IPS-20b (cell line): ENCODE results near the gene MPZL3.
A peak's percentile ranks its signal among the peaks of the same experiment; 100 is the strongest.

Experiments
- H3K27ac ChIP-seq: one replicate; pipeline ENCODE4 v1.5.1; 2013; ENCODE audit warnings: low read length
- H3K27me3 ChIP-seq: 2 replicates; pipeline ENCODE4 v1.6.1; 2013; ENCODE audit warnings: mild to moderate bottlenecking, low read length, inconsistent platforms; ENCODE audit not compliant: insufficient read depth
- H3K36me3 ChIP-seq: 2 replicates; pipeline ENCODE4 v1.6.1; 2013; ENCODE audit warnings: low read depth, mild to moderate bottlenecking, inconsistent platforms, low read length, moderate library complexity; ENCODE audit not compliant: insufficient read depth
- H3K4me1 ChIP-seq: 2 replicates; pipeline ENCODE4 v1.6.1; 2013; ENCODE audit warnings: mild to moderate bottlenecking, control low read depth, inconsistent platforms, low read length, moderate library complexity; ENCODE audit not compliant: insufficient read depth
- H3K4me3 ChIP-seq: 2 replicates; pipeline ENCODE4 v1.5.1; 2013; ENCODE audit warnings: mild to moderate bottlenecking, low read length, inconsistent platforms
- H3K9ac ChIP-seq: 2 replicates; pipeline ENCODE4 v1.6.1; 2013; ENCODE audit warnings: low read depth, mild to moderate bottlenecking, inconsistent platforms, low read length, moderate library complexity
- H3K9me3 ChIP-seq: 2 replicates; pipeline ENCODE4 v1.6.1; 2013; ENCODE audit warnings: mild to moderate bottlenecking, low read depth, low read length, inconsistent platforms; ENCODE audit not compliant: insufficient read depth

MPZL3 gene

DNA sequence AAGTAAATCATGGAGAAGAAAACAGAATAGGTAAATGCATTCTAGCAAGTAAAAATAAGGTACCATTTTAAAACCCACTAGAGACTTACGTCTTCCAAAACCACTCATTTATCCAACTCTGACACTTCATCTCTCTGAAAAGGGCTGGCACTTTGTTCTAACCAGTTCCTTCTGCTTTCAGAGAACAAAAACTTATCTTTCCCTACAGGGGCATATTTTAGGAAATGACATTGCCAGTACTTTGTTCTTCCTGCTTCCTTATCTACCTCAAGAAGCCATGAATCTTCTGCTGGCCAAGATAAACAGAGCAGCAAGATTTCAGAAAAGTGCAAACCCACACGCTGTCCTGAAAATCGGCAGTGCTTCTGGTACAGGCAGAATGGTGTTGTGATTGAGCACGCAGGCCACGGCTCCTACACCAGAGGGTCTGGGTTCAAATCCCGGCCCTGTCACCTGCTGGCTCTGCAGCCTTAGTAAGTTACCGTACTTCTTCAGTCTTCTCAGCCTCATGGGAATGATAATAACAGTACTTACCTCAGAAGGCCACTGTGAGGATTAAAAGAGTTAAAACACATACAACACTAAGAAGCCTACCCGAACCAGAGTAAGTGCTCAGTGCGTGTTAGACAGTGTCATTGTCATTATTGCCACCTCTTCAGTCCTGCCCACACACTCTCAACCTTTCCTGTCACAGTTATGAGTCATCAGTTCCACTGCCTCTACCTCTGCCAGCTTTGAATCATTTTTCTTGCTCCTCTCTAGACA, 11.0 kb downstream of the MPZL3 start:
- no peak overlapping the region for H3K9ac ChIP-seq

DNA sequence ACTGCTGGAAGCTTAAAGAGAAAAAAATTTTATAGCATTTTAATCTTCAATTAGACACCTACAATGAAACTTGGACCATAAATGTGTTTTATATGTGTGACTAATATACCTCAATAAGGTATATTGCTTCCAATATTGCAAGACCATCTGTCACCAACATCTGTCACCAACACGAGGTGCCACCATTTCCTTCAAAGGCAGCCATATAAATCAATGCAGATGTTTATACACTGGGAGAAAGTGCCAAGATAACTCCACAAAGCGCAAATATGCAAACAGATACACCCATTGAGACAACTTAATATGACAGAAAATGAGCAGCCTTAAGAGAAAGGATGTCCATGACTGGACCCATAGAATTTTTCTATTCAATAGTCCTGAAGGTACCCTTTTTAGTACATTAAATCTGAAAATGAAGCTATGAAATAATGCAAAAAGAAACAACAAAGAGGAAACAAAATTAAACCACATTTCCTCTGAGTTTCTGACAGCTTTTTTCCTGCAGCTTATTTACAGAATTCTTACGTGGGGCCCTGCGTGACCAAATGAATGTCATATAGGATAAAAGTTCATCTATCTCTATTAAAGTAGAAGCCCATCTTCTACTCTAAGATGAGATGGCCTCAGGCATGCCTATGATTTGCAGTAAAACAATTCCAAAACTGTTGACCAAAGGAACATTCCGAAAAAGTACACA, 12.5 kb downstream of the MPZL3 start:
- no peaks in the 10 kb centered on the region for H3K36me3 ChIP-seq
- H3K4me3 ChIP-seq: no peak overlapping the region
- peaks cover 15% of the 10 kb centered on the region for H3K4me1 ChIP-seq
- no peak overlapping the region for H3K27ac ChIP-seq
- H3K27me3 ChIP-seq: no peaks in the 10 kb centered on the region
- H3K9ac ChIP-seq: no peak overlapping the region
- no peaks in the 10 kb centered on the region for H3K9me3 ChIP-seq

More for the DNA sequence above, 11.0 kb downstream of the MPZL3 start:
- H3K27me3 ChIP-seq: no peaks in the 10 kb centered on the region; the same call in 1 of the 2 replicates
- H3K27ac ChIP-seq: no peak overlapping the region
- no peak overlapping the region for H3K4me3 ChIP-seq
- H3K4me1 ChIP-seq: peaks cover 15% of the 10 kb centered on the region
- no peaks in the 10 kb centered on the region for H3K36me3 ChIP-seq
- no peaks in the 10 kb centered on the region for H3K9me3 ChIP-seq

DNA sequence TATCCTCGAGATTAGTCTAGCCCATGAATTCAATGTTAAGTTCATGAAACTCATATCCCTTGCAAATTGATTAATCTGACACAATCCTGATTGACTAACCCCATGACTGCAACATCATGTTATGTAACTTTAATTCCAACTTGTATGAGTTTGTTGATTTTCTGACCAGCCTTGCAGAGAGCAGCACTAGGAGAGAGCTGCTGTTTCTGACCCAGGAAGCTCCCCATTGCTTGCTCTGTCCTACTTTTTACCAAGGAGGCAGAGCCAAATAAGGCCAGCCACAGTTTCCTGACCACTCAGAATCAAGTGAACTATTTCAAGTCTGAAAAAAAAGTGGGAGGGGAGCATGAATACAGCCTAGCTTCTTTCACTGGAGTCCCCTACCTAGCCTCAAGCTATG, 13.2 kb downstream of the MPZL3 start:
- H3K36me3 ChIP-seq: no peaks in the 10 kb centered on the region
- H3K9me3 ChIP-seq: no peaks in the 10 kb centered on the region
- H3K27ac ChIP-seq: no peak overlapping the region
- H3K27me3 ChIP-seq: no peaks in the 10 kb centered on the region
- peaks cover 15% of the 10 kb centered on the region for H3K4me1 ChIP-seq
- peak overlapping the region; percentile 19; the same call in 1 of the 2 replicates for H3K9ac ChIP-seq
- no peak overlapping the region for H3K4me3 ChIP-seq

DNA sequence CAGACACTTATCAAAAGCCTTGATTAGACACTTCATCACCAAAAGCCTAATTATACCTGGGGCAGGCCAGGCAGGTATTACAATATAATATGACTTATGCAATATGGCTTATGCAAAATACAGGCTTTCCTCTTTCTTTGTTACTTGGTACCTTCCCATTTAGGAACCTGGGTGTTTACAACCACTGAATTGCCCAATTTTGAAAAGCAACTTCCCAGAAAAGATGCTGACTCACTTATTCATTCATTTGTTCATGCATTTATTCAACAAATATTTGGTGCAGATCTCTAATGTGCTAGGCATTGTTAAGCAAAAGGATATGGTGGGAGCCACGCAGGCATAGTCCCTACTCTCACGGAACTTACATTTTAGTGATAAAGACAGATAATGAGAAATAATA, 13.7 kb downstream of the MPZL3 start:
- peaks cover 15% of the 10 kb centered on the region for H3K4me1 ChIP-seq
- H3K27ac ChIP-seq: no peak overlapping the region
- peak overlapping the region; percentile 19; the same call in 1 of the 2 replicates for H3K9ac ChIP-seq
- no peak overlapping the region for H3K4me3 ChIP-seq
- H3K9me3 ChIP-seq: no peaks in the 10 kb centered on the region
- H3K27me3 ChIP-seq: no peaks in the 10 kb centered on the region
- H3K36me3 ChIP-seq: no peaks in the 10 kb centered on the region

DNA sequence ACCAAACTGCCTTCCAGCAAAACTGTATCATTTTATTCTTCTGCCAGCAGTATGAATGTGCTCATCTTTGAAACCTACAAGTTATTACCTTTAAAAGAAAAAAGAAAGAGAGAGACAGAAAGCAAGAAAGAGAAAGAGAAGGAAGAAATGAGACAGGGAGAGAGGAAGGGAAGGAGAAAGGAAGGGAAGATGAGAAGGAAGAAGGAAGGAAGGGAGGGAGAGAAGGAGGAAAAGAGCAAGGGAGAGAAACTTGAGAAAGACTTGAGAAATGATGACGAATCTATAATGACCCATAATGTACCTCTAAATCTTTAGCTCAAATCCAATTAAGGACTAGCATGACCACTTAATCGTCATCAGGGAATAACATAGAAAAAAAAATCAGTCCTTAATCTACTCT, 16.0 kb downstream of the MPZL3 start:
- Histone ChIP-seq H3K9ac (no peak overlapping the region), H3K9me3 (no peaks in the 10 kb centered on the region), H3K36me3 (no peaks in the 10 kb centered on the region), H3K27me3 (no peaks in the 10 kb centered on the region), H3K4me1 (peaks cover 9% of the 10 kb centered on the region), H3K4me3 (no peak overlapping the region), H3K27ac (no peak overlapping the region)

DNA sequence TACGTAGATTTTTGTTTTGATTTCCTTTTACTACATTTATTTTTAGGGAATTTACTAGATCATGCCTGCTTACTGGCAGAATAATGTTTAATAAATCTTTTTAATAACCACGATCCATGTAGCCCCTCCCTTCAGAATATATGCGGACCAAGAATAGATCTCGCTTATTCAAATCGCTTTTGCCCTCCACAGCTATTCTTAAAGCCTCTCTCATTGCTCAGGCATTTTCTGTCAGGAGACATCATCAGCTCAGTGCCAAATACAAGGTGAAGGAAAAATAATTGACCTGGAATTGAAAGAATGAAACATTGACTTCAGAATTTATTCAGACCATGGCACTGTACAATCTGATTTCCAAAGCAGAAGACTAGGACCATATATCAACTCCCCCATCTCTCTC, 17.3 kb downstream of the MPZL3 start:
- Histone ChIP-seq H3K9ac (no peak overlapping the region), H3K4me3 (no peak overlapping the region), H3K27me3 (no peaks in the 10 kb centered on the region), H3K36me3 (no peaks in the 10 kb centered on the region), H3K9me3 (no peaks in the 10 kb centered on the region), H3K27ac (no peak overlapping the region), H3K4me1 (peaks cover 9% of the 10 kb centered on the region; the same call in 1 of the 2 replicates)

DNA sequence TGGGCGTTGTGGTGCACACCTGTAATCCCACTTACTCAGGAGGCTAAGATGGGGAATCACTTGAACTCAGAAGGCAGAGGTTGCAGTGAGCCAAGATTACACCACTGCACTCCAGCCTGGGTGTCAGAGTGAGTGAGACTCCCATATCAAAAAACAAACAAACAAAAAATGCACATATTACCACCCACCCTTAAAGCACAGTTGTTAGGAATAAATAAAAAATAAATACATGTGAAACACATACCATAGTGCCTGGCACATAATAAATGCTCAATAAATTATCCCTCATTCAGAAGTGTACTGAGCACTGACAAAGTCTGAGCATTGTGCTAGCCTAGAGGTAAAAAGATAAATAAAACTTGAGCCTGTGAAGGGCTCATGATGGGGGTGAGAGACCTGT, 18.3 kb downstream of the MPZL3 start:
- H3K4me1 ChIP-seq: peaks cover 7% of the 10 kb centered on the region; the same call in 1 of the 2 replicates
- no peak overlapping the region for H3K27ac ChIP-seq
- no peaks in the 10 kb centered on the region for H3K27me3 ChIP-seq
- no peaks in the 10 kb centered on the region for H3K36me3 ChIP-seq
- no peak overlapping the region for H3K4me3 ChIP-seq
- H3K9me3 ChIP-seq: no peaks in the 10 kb centered on the region
- no peak overlapping the region for H3K9ac ChIP-seq

DNA sequence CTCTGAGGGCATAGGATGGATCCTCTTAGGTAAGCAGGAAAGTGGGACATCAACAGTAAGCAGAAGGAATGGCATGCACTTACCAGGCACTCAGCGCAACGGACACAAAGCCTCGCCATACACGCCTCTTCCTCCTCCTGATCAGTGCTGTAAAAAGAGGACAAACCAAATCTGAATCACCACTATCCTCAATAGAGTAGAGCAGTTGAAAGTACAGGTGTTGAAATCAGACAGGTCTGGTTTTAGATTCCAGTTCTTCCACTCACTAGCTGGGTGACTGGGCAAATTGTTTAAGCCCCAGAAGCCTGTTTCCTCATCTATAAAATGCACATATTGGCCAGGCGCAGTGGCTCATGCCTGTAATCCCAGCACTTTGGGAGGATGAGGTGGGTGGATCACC, 18.8 kb downstream of the MPZL3 start:
- Histone ChIP-seq H3K4me1 (peaks cover 4% of the 10 kb centered on the region; the same call in 1 of the 2 replicates), H3K27ac (no peak overlapping the region), H3K9me3 (no peaks in the 10 kb centered on the region), H3K36me3 (no peaks in the 10 kb centered on the region), H3K9ac (no peak overlapping the region), H3K27me3 (no peaks in the 10 kb centered on the region), H3K4me3 (no peak overlapping the region)

DNA sequence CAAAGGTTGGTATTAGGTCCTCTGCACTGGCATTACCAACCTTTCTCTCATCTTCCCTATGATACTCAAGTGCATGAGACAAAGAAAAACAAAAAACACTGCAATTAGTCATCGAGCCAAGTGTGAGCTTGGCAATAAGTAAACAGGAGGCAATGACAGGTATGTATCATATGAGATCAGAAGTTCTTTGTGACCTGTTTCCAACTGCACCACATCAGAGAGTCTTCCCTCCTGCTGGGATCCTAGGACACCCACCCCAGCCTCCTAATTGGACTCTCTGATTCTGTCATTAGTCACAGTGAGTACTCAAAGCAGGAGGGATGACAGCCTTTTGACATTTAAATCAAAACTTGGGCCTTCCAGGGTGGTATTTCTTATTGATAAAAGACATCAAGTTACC, 19.5 kb downstream of the MPZL3 start:
- no peaks in the 10 kb centered on the region for H3K27me3 ChIP-seq
- no peak overlapping the region for H3K9ac ChIP-seq
- H3K4me1 ChIP-seq: 0 out of 2 replicates have a peak, but pooled peaks cover 2% of the 10 kb centered on the region
- H3K9me3 ChIP-seq: no peaks in the 10 kb centered on the region
- no peaks in the 10 kb centered on the region for H3K36me3 ChIP-seq
- H3K4me3 ChIP-seq: no peak overlapping the region
- no peak overlapping the region for H3K27ac ChIP-seq

DNA sequence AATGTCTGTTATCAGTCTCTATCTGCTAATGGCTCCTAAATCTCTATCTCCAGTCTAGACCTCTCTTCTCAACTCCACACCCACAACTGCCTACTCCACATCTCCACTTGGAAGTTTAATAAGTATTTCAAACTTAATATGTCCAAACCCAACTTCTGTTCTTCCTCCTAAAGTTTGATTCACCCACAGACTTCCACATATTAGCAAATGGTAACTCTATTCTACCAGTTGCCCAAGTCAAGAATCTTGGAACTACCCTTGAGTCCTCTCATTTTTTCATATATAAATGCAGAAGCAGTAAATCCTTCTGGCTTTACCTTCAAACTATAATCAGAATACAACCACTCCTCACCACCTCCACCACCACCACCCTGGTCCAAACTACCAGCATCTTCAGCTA, 20.7 kb downstream of the MPZL3 start:
- no peaks in the 10 kb centered on the region for H3K27me3 ChIP-seq
- 0 out of 2 replicates have a peak, but pooled peaks cover 2% of the 10 kb centered on the region for H3K4me1 ChIP-seq
- no peak overlapping the region for H3K9ac ChIP-seq
- no peaks in the 10 kb centered on the region for H3K9me3 ChIP-seq
- H3K36me3 ChIP-seq: no peaks in the 10 kb centered on the region
- H3K27ac ChIP-seq: no peak overlapping the region
- no peak overlapping the region for H3K4me3 ChIP-seq

DNA sequence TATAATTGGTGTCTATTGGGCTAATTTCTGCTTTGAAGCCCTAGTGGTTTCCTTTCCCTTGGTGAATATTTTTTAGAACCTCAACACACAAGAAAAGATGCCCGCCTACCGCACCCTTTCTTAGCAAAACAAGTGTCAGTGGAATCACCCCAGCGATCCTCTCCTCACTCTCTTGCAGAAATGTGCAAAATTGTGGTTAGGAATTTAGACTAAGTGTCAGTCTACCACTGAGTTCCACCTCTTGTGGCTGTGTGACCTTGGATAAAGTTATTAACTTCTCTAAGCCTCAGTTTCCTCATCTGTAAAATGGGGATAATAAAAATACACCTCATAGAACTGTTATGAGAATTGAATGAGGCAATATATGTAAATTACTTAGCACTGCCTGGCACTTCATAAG, 22.1 kb downstream of the MPZL3 start:
- Histone ChIP-seq H3K4me1 (0 out of 2 replicates have a peak, but pooled peaks cover 2% of the 10 kb centered on the region), H3K27me3 (no peaks in the 10 kb centered on the region), H3K9ac (no peak overlapping the region), H3K36me3 (no peaks in the 10 kb centered on the region), H3K4me3 (no peak overlapping the region), H3K27ac (no peak overlapping the region), H3K9me3 (no peaks in the 10 kb centered on the region)
